ENCODE results near the gene GRID2.

GRID2 gene

GRCh38 chr4:92535599-92535998 is 231.8 kb downstream of the GRID2 start:
- DNase-seq, result no peak

- no peak for DNase-seq
Observed at GRCh38 chr4:92551616-92552015, 247.8 kb downstream of the GRID2 start.

GRCh38 chr4:92566269-92566668 is 262.5 kb downstream of the GRID2 start:
- no peak for DNase-seq

GRCh38 chr4:92580816-92581215 is 277.1 kb downstream of the GRID2 start:
- no peak for DNase-seq

- DNase-seq, result no peak
Observed at GRCh38 chr4:92599044-92599443, 295.3 kb downstream of the GRID2 start.

- no peak for DNase-seq
Observed at GRCh38 chr4:92600638-92601037, 296.9 kb downstream of the GRID2 start.

GRCh38 chr4:92606227-92606626 is 302.5 kb downstream of the GRID2 start:
- no peak for DNase-seq

GRCh38 chr4:92615049-92615448 is 311.3 kb downstream of the GRID2 start:
- DNase-seq, result no peak

GRCh38 chr4:92618968-92619367 is 315.2 kb downstream of the GRID2 start:
- no peak for DNase-seq

- no peak for DNase-seq
Observed at GRCh38 chr4:92629302-92629701, 325.5 kb downstream of the GRID2 start.

- no peak for DNase-seq
Observed at GRCh38 chr4:92634882-92635281, 331.1 kb downstream of the GRID2 start.

- DNase-seq, result no peak
Observed at GRCh38 chr4:92636038-92636806, 332.5 kb downstream of the GRID2 start.

- no peak for DNase-seq
Observed at GRCh38 chr4:92641409-92641808, 337.6 kb downstream of the GRID2 start.

- no peak for DNase-seq
Observed at GRCh38 chr4:92646826-92647225, 343.1 kb downstream of the GRID2 start.

- DNase-seq, result no peak
Observed at GRCh38 chr4:92651536-92651935, 347.8 kb downstream of the GRID2 start.

- DNase-seq, result no peak
Observed at GRCh38 chr4:92654084-92654483, 350.3 kb downstream of the GRID2 start.

- DNase-seq, result no peak
Observed at GRCh38 chr4:92657695-92658094, 353.9 kb downstream of the GRID2 start.

GRCh38 chr4:92658318-92658717 is 354.6 kb downstream of the GRID2 start:
- DNase-seq, result no peak

GRCh38 chr4:92677805-92678204 is 374.0 kb downstream of the GRID2 start:
- no peak for DNase-seq

GRCh38 chr4:92678292-92678691 is 374.5 kb downstream of the GRID2 start:
- DNase-seq, result no peak

- DNase-seq, result no peak
Observed at GRCh38 chr4:92679149-92679548, 375.4 kb downstream of the GRID2 start.

GRCh38 chr4:92714640-92715039 is 410.9 kb downstream of the GRID2 start:
- no peak for DNase-seq

GRCh38 chr4:92733231-92733630 is 429.5 kb downstream of the GRID2 start:
- no peak for DNase-seq

- DNase-seq, result no peak
Observed at GRCh38 chr4:92735025-92735665, 431.4 kb downstream of the GRID2 start.

GRCh38 chr4:92760433-92760832 is 456.7 kb downstream of the GRID2 start:
- no peak for DNase-seq
